ENCODE measurements around the gene ADA.

The ADA gene

GRCh38 chr20:44632103-44632752, 19.3 kb downstream of the ADA start:
- FAIRE-seq: no peak
- TF ChIP-seq POLR2A (IDR thresholded peaks at IDR 0.05; ENCODE audit: low read depth, low read length): no peak
- no peak for DNase-seq (ENCODE audit: insufficient read length, low spot score)

GRCh38 chr20:44630297-44630696, 21.2 kb downstream of the ADA start:
- TF ChIP-seq POLR2A (IDR thresholded peaks at IDR 0.05; ENCODE audit: low read depth, low read length): no peak
- DNase-seq (ENCODE audit: insufficient read length, low spot score) (no peak), FAIRE-seq (no peak)

DNA sequence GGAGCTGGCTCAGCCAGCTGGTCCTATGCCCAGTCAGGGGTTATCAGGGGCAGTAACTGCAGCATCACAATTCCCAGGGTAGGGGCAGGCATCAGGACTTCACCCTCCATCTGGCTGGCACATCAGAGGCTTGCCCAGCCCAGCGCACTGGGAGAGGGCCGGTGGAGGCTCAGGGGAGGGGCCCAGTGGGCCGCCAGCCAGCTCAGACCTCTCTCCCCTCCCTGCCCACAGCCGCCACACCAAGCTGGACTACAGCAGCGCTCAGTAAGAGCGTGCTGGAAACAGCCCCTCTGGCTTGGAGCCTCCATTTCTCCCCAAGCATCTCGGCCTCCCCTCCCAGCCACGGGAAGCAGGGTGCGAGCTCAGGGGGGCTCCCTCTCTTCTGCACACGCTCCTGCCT, 22.0 kb downstream of the ADA start:
- FAIRE-seq (no peak), DNase-seq (ENCODE audit: insufficient read length, low spot score) (no peak)
- TF ChIP-seq POLR2A (IDR thresholded peaks at IDR 0.05; ENCODE audit: low read depth, low read length): no peak

DNA sequence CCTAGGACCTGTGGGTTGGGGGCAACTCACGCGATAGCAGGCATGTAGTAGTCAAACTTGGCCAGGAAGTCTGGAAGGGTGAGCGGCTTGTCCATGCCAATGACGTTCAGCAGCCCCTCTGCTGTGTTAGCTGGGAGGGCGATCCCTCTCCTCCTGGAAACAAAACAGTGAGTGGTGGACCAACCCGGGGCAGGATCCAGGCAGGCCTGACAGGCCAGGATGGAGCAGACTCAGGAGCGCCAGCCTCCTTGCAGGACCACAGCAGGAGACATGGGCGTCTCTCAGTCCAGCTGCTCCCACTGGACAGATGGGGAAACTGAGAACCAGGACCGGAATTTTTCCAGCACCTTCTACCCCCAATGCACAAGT, 22.5 kb downstream of the ADA start:
- no peak for FAIRE-seq
- no peak for DNase-seq (ENCODE audit: insufficient read length, low spot score)
- TF ChIP-seq POLR2A (IDR thresholded peaks at IDR 0.05; ENCODE audit: low read depth, low read length): no peak

DNA sequence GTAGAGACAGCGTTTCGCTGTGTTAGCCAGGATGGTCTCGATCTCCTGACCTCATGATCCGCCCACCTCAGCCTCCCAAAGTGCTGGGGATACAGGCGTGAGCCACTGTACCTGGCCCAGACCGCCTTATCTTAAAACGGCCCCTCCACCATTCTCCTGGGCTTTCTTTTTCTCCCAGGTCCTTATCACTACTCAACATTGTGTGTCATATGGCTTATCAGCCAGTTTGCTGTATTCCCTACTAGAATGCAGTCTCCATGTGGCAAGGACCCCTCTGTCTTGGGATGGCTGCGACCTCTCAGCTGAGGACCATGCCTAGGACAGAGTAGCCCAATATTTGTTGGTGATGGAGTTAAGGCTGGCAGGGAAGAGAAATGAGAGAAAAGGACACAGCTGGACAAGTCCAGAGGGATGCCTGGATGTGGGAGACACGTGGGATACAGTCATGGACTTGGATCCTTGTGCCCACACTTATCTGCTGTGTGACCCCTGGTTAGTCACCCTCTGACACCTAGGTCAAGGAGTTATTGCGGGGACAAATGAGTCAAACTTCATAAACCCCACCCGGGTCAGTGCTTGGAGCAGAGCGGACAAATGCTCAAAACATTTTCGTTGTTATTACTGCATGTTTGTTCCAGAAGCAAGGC, 24.0 kb downstream of the ADA start:
- no peak for TF ChIP-seq POLR2A (IDR thresholded peaks at IDR 0.05; ENCODE audit: low read depth, low read length)
- DNase-seq (ENCODE audit: insufficient read length, low spot score): no peak
- FAIRE-seq: no peak

DNA sequence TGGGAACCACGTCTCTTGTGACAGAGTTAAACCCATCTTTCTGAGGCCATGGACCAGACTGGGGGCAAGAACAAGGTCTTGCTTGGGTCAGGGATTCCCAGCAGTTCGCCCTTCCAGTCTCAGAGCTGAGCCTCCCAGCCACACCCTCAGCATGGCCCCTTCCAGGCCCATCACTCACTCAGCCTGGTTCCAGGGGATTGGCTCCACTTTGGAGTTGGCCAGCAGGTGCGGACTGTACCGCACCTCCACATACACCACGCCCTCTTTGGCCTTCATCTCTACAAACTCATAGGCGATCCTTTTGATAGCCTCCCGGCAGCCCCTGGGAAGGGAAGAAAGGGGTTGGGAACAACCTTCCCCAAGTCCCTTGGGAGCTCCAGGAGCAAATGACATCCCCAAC, 25.2 kb downstream of the ADA start:
- TF ChIP-seq POLR2A (IDR thresholded peaks at IDR 0.05; ENCODE audit: low read depth, low read length): no peak
- no peak for DNase-seq (ENCODE audit: insufficient read length, low spot score)
- no peak for FAIRE-seq

GRCh38 chr20:44625361-44625760, 26.1 kb downstream of the ADA start:
- FAIRE-seq (no peak), DNase-seq (ENCODE audit: insufficient read length, low spot score) (no peak)
- TF ChIP-seq POLR2A (IDR thresholded peaks at IDR 0.05; ENCODE audit: low read depth, low read length): no peak

DNA sequence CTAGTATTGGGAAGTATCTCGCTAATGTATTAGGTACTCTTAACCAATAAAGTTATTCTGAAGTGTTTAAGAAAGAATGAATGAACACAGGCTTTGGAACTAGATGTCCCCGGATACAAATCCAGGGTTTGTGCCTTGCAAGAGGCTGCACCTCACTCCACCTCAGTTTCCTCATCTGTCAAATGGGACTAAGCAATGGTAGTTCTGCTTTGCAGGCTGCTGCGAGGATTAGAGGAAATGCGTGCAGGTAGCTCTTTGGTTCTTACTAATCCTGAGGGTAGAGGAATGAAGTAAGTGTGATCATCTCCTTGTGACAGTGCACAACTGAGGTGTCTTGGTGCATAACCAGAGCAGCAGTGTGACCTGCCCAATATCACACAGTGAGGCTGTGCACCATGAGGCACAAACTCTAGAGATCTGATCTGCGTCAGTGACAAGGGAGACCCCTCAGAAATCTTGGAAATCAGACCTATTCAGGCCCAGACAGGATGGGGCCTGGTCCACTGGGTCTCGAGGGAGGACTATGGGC, 26.7 kb downstream of the ADA start:
- DNase-seq (ENCODE audit: insufficient read length, low spot score): no peak
- FAIRE-seq: no peak
- no peak for TF ChIP-seq POLR2A (IDR thresholded peaks at IDR 0.05; ENCODE audit: low read depth, low read length)

GRCh38 chr20:44624152-44624551, 27.3 kb downstream of the ADA start:
- no peak for FAIRE-seq
- DNase-seq (ENCODE audit: insufficient read length, low spot score): no peak
- TF ChIP-seq POLR2A (IDR thresholded peaks at IDR 0.05; ENCODE audit: low read depth, low read length): no peak

GRCh38 chr20:44622501-44623270, 28.8 kb downstream of the ADA start:
- DNase-seq (ENCODE audit: insufficient read length, low spot score) (no peak), FAIRE-seq (no peak)
- TF ChIP-seq POLR2A (IDR thresholded peaks at IDR 0.05; ENCODE audit: low read depth, low read length): no peak

DNA sequence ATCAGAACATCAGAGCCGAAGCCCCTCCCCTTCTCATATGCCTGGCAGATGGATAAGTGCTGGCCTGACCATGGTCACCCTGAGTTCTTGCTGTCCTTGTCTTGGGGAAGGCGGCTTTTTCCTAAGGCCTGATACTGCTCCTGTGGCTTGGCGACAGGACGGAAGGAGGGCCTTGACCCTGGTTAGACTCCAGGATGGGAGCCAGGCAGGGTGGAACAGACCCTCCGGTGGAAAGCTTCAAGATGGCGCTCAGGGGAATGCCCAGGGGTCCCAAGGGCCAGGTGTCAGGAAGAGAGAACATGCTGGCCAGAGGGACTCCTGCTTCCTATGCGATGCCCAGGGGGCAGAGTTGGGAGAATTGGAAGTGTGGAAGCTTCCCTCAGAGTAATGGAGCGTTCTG, 29.6 kb downstream of the ADA start:
- DNase-seq (ENCODE audit: insufficient read length, low spot score) (no peak), FAIRE-seq (no peak)
- no peak for TF ChIP-seq POLR2A (IDR thresholded peaks at IDR 0.05; ENCODE audit: low read depth, low read length)

DNA sequence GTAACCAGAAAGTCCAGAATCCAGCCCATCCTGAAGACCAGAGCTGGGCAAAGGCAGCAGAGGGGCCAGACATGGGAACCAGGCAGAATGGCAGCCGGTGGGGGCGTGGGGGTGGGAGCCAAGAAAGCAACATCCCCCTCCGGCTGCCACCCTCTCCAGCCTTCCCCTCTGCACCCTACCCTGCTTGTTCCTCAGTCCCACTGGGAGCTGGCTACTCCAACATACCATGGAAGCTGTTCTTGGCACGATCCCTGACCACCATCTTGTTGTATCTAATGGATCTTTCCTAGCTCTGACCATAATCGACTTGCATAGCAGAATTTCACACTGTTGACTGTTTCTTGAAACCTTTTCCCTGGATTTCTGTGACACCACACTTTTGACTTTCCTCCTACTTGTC, 30.2 kb downstream of the ADA start:
- DNase-seq (ENCODE audit: insufficient read length, low spot score): no peak
- FAIRE-seq: no peak
- no peak for TF ChIP-seq POLR2A (IDR thresholded peaks at IDR 0.05; ENCODE audit: low read depth, low read length)

DNA sequence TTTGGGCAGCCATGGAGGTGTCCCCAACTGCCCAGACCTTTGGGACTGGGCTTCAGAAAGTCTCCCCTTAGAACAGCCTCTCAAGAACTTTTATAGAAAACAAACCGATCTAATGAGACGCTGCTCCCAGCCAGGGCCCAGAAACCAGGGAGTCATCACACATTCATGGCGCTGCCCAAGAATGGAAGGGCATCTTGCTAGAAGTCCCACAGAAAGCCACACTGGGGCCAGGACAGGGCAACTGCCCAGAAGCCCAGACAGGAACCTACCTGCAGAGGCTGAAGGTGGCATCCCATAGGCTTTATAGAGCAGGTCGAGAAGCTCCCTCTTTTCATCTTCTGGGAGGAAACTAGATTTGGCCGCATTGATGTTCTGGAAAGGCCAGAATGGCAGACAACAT, 31.5 kb downstream of the ADA start:
- DNase-seq (ENCODE audit: insufficient read length, low spot score) (no peak), FAIRE-seq (no peak)
- no peak for TF ChIP-seq POLR2A (IDR thresholded peaks at IDR 0.05; ENCODE audit: low read depth, low read length)

DNA sequence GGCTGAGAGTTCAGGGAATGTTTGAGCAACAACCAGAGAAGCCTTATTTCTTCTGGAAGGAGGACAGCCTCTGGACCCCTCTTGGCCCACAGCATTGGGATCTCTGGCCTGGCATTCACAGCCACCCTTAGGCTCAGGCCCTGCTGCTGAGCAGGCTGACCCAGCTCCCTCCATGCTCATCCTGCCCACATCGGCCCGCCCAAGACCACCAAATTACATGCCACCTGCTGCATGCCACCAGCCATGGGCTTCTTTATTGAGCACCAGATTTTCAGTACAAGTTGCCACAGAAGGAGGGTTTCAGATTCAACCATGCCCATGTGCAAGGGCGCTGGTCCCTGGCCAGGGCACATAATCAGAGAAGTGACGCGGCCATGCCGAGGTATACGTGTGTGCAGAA, 32.2 kb downstream of the ADA start:
- no peak for FAIRE-seq
- TF ChIP-seq POLR2A (IDR thresholded peaks at IDR 0.05; ENCODE audit: low read depth, low read length): no peak
- no peak for DNase-seq (ENCODE audit: insufficient read length, low spot score)

GRCh38 chr20:44618318-44618731, 33.2 kb downstream of the ADA start:
- DNase-seq (ENCODE audit: insufficient read length, low spot score) (no peak), FAIRE-seq (no peak)
- no peak for TF ChIP-seq POLR2A (IDR thresholded peaks at IDR 0.05; ENCODE audit: low read depth, low read length)

Measured in H54 (cell line).